Right forelimb (tissue), 1 donor: ENCODE results near the gene GFPT2.

ENCODE experiments used
- DNase-seq: peaks from one replicate; pipeline ENCODE4 v3.0.0-alpha.2; 2018

Gene GFPT2

GRCh38 chr5:180332051-180332517 is 21.1 kb downstream of the GFPT2 start:
- no peak for DNase-seq

- DNase-seq = no peak
These were observed 21.5 kb downstream of the GFPT2 start for GRCh38 chr5:180331647-180331950.

GRCh38 chr5:180330810-180331646 is 22.1 kb downstream of the GFPT2 start:
- DNase-seq = no peak

GRCh38 chr5:180330270-180330648 is 22.9 kb downstream of the GFPT2 start:
- DNase-seq = no peak

GRCh38 chr5:180329606-180330269 is 23.4 kb downstream of the GFPT2 start:
- DNase-seq = no peak

GRCh38 chr5:180329138-180329435 is 24.0 kb downstream of the GFPT2 start:
- DNase-seq = no peak

GRCh38 chr5:180328296-180329137 is 24.6 kb downstream of the GFPT2 start:
- peak; percentile 73 for DNase-seq

GRCh38 chr5:180326989-180327565 is 26.1 kb downstream of the GFPT2 start:
- DNase-seq = no peak

GRCh38 chr5:180324601-180324950 is 28.6 kb downstream of the GFPT2 start:
- DNase-seq = no peak

- DNase-seq = no peak
These were observed 29.1 kb downstream of the GFPT2 start for GRCh38 chr5:180323941-180324600.

- DNase-seq = no peak
These were observed 30.0 kb downstream of the GFPT2 start for GRCh38 chr5:180323160-180323559.

- DNase-seq = no peak
These were observed 34.6 kb downstream of the GFPT2 start for GRCh38 chr5:180318456-180319089.

GRCh38 chr5:180316586-180316985 is 36.5 kb downstream of the GFPT2 start:
- no peak for DNase-seq

GRCh38 chr5:180315762-180316212 is 37.3 kb downstream of the GFPT2 start:
- peak; percentile 67 for DNase-seq

GRCh38 chr5:180313677-180314505 is 39.2 kb downstream of the GFPT2 start:
- DNase-seq = no peak

- DNase-seq = no peak
These were observed 41.9 kb downstream of the GFPT2 start for GRCh38 chr5:180311216-180311615.

- no peak for DNase-seq
These were observed 46.3 kb downstream of the GFPT2 start for GRCh38 chr5:180306796-180307195.

GRCh38 chr5:180305481-180305880 is 47.7 kb downstream of the GFPT2 start:
- DNase-seq = no peak

GRCh38 chr5:180304431-180305375 is 48.4 kb downstream of the GFPT2 start:
- no peak for DNase-seq

- DNase-seq = no peak
These were observed 49.2 kb downstream of the GFPT2 start for GRCh38 chr5:180304016-180304292.
